Measurements from ENCODE around the gene CDH3.

The CDH3 gene

DNA sequence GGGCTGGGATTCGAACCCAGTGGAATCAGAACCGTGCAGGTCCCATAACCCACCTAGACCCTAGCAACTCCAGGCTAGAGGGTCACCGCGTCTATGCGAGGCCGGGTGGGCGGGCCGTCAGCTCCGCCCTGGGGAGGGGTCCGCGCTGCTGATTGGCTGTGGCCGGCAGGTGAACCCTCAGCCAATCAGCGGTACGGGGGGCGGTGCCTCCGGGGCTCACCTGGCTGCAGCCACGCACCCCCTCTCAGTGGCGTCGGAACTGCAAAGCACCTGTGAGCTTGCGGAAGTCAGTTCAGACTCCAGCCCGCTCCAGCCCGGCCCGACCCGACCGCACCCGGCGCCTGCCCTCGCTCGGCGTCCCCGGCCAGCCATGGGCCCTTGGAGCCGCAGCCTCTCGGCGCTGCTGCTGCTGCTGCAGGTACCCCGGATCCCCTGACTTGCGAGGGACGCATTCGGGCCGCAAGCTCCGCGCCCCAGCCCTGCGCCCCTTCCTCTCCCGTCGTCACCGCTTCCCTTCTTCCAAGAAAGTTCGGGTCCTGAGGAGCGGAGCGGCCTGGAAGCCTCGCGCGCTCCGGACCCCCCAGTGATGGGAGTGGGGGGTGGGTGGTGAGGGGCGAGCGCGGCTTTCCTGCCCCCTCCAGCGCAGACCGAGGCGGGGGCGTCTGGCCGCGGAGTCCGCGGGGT, 92.1 kb downstream of the CDH3 start, which contains the start of gene CDH1:
TSS of gene CDH1 (plus strand) at position 247 of the 684 bp plus-strand sequence. CDS start at position 371, 124 bp downstream.
- H3K4me3 ChIP-seq (ENCODE audit: low read depth, low read length) = no peak within 1 kb of the TSS
- TF ChIP-seq, protein P1, sequence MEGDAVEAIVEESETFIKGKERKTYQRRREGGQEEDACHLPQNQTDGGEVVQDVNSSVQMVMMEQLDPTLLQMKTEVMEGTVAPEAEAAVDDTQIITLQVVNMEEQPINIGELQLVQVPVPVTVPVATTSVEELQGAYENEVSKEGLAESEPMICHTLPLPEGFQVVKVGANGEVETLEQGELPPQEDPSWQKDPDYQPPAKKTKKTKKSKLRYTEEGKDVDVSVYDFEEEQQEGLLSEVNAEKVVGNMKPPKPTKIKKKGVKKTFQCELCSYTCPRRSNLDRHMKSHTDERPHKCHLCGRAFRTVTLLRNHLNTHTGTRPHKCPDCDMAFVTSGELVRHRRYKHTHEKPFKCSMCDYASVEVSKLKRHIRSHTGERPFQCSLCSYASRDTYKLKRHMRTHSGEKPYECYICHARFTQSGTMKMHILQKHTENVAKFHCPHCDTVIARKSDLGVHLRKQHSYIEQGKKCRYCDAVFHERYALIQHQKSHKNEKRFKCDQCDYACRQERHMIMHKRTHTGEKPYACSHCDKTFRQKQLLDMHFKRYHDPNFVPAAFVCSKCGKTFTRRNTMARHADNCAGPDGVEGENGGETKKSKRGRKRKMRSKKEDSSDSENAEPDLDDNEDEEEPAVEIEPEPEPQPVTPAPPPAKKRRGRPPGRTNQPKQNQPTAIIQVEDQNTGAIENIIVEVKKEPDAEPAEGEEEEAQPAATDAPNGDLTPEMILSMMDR (IDR thresholded peaks at IDR 0.05; ENCODE audit: low read depth, low read length) = no peak

DNA sequence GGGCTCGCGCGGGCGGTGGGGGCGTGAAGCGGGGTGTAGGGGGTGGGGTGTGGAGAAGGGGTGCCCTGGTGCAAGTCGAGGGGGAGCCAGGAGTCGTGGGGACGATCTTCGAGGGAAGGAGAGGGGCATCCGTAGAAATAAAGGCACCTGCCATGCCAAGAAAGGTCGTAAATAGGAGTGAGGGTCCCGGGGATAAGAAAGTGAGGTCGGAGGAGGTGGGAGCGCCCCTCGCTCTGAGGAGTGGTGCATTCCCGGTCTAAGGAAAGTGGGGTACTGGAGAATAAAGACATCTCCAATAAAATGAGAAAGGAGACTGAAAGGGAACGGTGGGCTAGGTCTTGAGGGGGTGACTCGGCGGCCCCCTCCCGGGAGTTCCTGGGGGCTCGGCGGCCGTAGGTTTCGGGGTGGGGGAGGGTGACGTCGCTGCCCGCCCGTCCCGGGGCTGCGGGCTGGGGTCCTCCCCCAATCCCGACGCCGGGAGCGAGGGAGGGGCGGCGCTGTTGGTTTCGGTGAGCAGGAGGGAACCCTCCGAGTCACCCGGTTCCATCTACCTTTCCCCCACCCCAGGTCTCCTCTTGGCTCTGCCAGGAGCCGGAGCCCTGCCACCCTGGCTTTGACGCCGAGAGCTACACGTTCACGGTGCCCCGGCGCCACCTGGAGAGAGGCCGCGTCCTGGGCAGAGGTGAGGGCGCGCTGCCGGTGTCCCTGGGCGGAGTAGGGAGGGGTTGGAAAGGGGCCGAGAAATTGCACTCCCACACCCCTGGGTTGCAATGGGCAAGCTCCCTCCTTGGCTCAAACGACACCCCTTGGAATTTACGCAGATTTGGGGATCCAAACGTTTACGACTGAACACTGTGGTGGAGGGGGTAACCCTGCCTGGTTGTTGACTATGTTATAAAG, 92.9 kb downstream of the CDH3 start:
- H3K4me3 ChIP-seq (ENCODE audit: low read depth, low read length) = no peak overlapping the region
- TF ChIP-seq, protein P1 (IDR thresholded peaks at IDR 0.05; ENCODE audit: low read depth, low read length) = no peak

DNA sequence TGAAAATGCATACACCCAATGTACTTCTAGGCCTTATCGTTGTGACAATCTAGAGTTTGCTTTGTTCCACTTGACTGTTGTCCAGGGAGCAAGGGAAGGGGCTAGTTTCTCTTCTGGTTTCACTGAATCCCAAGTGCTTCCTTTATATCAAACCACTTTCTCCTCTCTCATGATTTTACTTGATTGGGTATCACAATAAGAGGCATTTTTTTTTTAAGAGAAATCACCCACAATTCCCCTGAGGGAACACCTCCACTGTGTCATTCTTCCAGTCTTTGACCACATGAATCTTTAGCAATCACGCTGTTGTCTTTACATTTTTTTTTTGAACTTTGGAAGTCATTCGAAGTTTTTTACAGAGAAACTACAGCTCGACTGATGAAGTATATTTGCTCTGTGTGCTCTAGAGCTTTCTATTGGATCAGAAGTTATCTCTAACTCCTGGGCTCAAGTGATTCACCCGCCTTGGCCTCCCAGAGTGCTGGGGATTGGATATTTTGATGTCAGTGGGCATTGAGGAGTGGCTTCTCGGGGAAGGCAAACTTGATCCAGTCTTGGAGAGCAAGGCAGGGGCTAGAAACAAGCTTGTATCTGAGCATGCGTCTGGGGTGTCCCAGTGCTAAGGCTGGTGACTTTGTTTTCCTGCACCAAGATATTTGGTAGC, 95.0 kb downstream of the CDH3 start:
- TF ChIP-seq, protein P1 (IDR thresholded peaks at IDR 0.05; ENCODE audit: low read depth, low read length) = no peak

DNA sequence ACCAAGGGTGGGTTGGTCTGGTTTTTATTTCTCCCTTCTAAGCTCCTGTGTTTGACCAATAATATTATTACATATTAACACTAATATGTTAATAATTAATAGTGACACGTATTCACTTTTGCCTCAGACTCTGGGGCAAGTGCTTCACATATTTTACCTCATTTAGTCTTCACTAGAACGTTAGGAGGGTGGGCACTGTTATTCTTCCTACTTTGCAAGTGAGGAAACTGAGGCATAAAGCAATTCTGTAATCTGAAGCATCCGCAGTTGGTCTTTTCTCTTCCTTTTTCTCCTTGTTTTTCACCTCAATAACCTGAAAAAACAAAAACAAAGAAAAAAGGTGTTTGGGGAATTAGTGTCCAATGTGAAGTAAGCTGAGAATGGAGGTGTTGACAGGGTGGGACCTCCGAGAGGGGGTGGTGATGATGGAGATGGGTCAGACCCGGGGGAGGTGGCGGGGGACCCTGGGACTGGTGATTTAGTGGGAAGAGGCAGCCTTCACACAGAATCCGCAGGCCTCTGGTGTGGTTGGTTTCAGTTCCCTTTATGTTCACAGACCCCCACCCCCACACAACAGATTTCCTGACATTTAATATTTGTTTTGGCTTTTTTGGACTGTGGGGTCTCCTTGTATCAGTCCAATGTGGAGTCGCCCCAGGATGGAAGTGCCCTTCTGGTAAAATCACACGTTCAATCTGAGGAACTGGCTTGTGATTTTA, 95.7 kb downstream of the CDH3 start:
- H3K4me3 ChIP-seq (ENCODE audit: low read depth, low read length) = no peak overlapping the region
- TF ChIP-seq, protein P1 (IDR thresholded peaks at IDR 0.05; ENCODE audit: low read depth, low read length) = no peak

More for the DNA sequence above, 95.0 kb downstream of the CDH3 start:
- no peak overlapping the region for H3K4me3 ChIP-seq (ENCODE audit: low read depth, low read length)

DNA sequence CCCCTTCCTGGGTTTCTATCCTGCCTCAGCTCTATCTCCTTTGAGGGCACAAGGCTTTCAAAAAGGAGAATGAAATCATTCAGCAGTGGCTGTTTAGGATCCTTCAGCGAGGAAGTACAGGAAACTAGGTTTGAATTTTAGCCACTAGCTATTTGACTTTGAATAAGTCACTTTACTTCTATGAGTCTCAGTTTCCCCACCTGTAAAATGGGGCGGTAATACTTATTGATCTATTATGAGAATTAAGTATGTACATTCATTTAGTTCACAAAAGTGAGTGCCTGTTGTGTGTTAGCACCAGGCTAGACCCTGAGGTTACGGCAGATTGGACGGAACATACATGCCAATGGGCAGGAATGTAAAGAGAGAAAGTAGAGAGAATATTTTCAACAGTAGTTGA, 98.6 kb downstream of the CDH3 start:
- TF ChIP-seq, protein P1 (IDR thresholded peaks at IDR 0.05; ENCODE audit: low read depth, low read length) = no peak
- H3K4me3 ChIP-seq (ENCODE audit: low read depth, low read length) = no peak overlapping the region

DNA sequence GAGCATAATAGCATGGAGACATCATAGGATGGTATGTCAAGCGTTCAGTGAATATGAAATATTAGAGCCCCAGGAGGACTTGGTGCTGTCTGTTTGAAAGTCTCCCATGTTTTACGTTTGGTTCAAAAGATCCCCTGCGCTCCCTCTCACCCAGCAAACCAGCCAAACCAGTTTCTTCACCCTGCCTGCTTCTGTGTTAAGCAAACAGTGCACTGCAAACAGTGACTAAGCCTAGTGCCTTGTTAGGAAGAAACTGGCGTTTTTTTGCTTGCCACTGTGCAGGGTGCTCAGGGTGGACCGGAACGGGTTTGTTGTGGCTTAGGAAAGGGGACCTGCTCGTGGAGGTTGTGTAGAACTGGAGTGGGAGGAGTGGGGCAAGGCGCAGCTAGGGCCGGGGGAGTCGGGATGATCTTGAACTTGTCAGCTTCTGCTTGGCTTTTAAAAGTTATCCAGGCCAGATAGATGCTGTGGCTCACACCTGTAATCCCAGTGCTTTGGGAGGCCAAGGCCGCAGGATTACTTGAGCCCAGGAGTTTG, 99.7 kb downstream of the CDH3 start:
- TF ChIP-seq, protein P1 (IDR thresholded peaks at IDR 0.05; ENCODE audit: low read depth, low read length) = no peak
- H3K4me3 ChIP-seq (ENCODE audit: low read depth, low read length) = no peak overlapping the region
